Measurements from ENCODE around the gene IRS1.

DNA sequence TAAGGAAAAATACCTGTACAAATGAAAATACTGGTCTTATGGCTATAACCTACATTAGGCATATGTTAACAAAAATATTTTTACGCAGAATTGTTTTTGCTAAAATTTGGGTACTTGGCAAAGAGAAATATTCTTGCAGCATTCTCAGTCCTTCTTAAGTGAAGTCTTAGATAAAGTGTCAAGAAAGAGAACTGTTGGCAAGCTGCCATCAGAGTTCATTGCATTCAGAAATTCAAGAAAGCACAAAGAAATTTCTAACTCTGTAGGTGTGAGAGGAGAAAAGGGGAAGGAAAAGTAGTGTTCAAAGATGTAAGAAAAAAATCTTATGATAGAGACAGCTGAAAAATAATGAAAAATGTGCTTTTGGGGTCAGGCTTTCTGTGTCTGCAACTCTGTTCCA, 86.7 kb downstream of the IRS1 start:
- TF ChIP-seq, protein P1, sequence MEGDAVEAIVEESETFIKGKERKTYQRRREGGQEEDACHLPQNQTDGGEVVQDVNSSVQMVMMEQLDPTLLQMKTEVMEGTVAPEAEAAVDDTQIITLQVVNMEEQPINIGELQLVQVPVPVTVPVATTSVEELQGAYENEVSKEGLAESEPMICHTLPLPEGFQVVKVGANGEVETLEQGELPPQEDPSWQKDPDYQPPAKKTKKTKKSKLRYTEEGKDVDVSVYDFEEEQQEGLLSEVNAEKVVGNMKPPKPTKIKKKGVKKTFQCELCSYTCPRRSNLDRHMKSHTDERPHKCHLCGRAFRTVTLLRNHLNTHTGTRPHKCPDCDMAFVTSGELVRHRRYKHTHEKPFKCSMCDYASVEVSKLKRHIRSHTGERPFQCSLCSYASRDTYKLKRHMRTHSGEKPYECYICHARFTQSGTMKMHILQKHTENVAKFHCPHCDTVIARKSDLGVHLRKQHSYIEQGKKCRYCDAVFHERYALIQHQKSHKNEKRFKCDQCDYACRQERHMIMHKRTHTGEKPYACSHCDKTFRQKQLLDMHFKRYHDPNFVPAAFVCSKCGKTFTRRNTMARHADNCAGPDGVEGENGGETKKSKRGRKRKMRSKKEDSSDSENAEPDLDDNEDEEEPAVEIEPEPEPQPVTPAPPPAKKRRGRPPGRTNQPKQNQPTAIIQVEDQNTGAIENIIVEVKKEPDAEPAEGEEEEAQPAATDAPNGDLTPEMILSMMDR (IDR thresholded peaks at IDR 0.05; ENCODE audit: low read depth, low read length), result no peak
- no peak for TF ChIP-seq EZH2phosphoT487 (IDR thresholded peaks at IDR 0.05; ENCODE audit: low read depth)
